Gastroesophageal sphincter (tissue), 4 donors: ENCODE data around the gene TOMM22. TPM values are rescaled to one million over a fixed set of nuclear protein-coding genes. Genes with fewer than 3 reads are reported as not detected.

Experiments used
- ATAC-seq: fragments of 150-250 bp; one replicate; pipeline ENCODE4 v1.9.1; 2016; ENCODE audit warnings: mild to moderate bottlenecking, moderate library complexity
- H3K27ac ChIP-seq, 4 donors: fragments of 200-600 bp; sonication (generic) in 3 of 4; 1 replicate in 3 of 4; 2 replicates in 1 of 4; pipeline ENCODE4 v1.5.1; 2016 to 2019
- H3K27me3 ChIP-seq: fragments of 200-600 bp; sonication (generic); one replicate; pipeline ENCODE4 v1.5.1; 2019
- H3K36me3 ChIP-seq, 2 donors: fragments of 200-600 bp; sonication (generic); one replicate each; pipeline ENCODE4 v1.5.1; 2019; ENCODE audit warnings: control low read depth in 1 of 2
- H3K4me1 ChIP-seq, 3 donors: fragments of 200-600 bp; sonication (generic); 1 replicate in 2 of 3; 2 replicates in 1 of 3; pipeline ENCODE4 v1.5.1; 2016 to 2019; ENCODE audit warnings: control low read depth in 2 of 3
- H3K4me3 ChIP-seq, 2 donors: fragments of 200-600 bp; sonication (generic); one replicate each; pipeline ENCODE4 v1.5.1; 2019; ENCODE audit warnings: mild to moderate bottlenecking in 1 of 2, moderate library complexity in 1 of 2
- H3K9me3 ChIP-seq, 3 donors: fragments of 200-600 bp; sonication (generic); one replicate each; pipeline ENCODE4 v1.5.1; 2017 to 2019; ENCODE audit warnings: control low read depth in 2 of 3
- EP300 ChIP-seq: sonication (generic); formaldehyde crosslinking; IDR thresholded peaks from one replicate; pipeline ENCODE4 v1.6.1; 2017; ENCODE audit warnings: antibody characterized with exemption, mild to moderate bottlenecking
- POLR2A ChIP-seq, 2 donors: fragments of 450-650 bp; IDR thresholded peaks; one replicate each; pipeline ENCODE4 v1.6.1; 2017; ENCODE audit warnings: antibody characterized with exemption in 2 of 2, mild to moderate bottlenecking in 2 of 2, moderate library complexity in 1 of 2
- POLR2AphosphoS5 ChIP-seq: sonication (generic); formaldehyde crosslinking; IDR thresholded peaks from one replicate; pipeline ENCODE4 v1.6.1; 2017; ENCODE audit warnings: antibody characterized with exemption
- WGBS, 2 donors: methylation state at CpG; one replicate each; pipeline ENCODE4 v1.1.5; 2018; ENCODE audit warnings: low coverage in 1 of 2; 5-methylcytosine and 5-hydroxymethylcytosine counted together
- total RNA-seq, 4 donors: library from RNA; depleted of rRNA; stranded (reverse); fragments of >200 nt; gene quantifications; one replicate each; pipeline ENCODE4 v1.1.0, GENCODE V29; 2016
- TF ChIP-seq, protein P1 (sequence below), 4 experiments: fragments of 200-600 bp in 2 of 4; fragments of 450-650 bp in 2 of 4; sonication (generic) in 1 of 4; IDR thresholded peaks; one replicate each; pipeline ENCODE4 v1.5.1; 2017 to 2019; ENCODE audit warnings: antibody characterized with exemption in 4 of 4, mild to moderate bottlenecking in 2 of 4, moderate library complexity in 2 of 4

TOMM22 gene
- total RNA-seq, 4 donors from 2014 or later = 29.6 to 41.2 (median 32.2) TPM

DNA sequence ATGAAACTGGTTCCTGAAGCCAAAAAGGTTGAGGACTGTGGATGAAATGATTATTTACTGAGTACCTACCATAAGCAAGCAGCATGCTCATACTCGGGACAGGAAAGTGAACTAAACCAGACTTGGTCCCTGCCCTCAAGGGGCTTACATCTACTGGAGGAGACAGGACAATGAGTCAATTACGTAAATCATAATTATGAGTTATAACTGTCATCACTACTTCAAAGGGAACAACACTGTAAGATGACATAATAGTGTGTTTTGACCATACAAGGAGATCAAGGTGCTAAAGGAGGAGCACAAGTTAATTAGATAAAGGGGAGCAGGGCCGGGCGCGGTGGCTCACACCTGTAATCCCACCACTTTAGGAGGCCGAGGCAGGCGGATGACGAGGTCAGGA is 28.0 kb upstream of the TOMM22 start:
- Histone ChIP-seq H3K4me1 (peaks cover 0 to 27% (median 8%) of the 10 kb centered on the region in 3 donors), H3K4me3 (no peak overlapping the region), H3K27me3 (no peaks in the 10 kb centered on the region), H3K27ac (no peak overlapping the region), H3K36me3 (no peaks in the 10 kb centered on the region), H3K9me3 (no peaks in the 10 kb centered on the region)
- ATAC-seq = no peak
- 94% methylated on average over 8 of the region's 8 CpGs; no CpG with 5 or more reads in 1 of the 2 donors for WGBS, 2 donors
- TF ChIP-seq POLR2A (IDR thresholded peaks at IDR 0.05) (no peak), POLR2AphosphoS5 (no peak), EP300 (no peak)
- TF ChIP-seq, protein P1, sequence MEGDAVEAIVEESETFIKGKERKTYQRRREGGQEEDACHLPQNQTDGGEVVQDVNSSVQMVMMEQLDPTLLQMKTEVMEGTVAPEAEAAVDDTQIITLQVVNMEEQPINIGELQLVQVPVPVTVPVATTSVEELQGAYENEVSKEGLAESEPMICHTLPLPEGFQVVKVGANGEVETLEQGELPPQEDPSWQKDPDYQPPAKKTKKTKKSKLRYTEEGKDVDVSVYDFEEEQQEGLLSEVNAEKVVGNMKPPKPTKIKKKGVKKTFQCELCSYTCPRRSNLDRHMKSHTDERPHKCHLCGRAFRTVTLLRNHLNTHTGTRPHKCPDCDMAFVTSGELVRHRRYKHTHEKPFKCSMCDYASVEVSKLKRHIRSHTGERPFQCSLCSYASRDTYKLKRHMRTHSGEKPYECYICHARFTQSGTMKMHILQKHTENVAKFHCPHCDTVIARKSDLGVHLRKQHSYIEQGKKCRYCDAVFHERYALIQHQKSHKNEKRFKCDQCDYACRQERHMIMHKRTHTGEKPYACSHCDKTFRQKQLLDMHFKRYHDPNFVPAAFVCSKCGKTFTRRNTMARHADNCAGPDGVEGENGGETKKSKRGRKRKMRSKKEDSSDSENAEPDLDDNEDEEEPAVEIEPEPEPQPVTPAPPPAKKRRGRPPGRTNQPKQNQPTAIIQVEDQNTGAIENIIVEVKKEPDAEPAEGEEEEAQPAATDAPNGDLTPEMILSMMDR (IDR thresholded peaks at IDR 0.05) = no peak

DNA sequence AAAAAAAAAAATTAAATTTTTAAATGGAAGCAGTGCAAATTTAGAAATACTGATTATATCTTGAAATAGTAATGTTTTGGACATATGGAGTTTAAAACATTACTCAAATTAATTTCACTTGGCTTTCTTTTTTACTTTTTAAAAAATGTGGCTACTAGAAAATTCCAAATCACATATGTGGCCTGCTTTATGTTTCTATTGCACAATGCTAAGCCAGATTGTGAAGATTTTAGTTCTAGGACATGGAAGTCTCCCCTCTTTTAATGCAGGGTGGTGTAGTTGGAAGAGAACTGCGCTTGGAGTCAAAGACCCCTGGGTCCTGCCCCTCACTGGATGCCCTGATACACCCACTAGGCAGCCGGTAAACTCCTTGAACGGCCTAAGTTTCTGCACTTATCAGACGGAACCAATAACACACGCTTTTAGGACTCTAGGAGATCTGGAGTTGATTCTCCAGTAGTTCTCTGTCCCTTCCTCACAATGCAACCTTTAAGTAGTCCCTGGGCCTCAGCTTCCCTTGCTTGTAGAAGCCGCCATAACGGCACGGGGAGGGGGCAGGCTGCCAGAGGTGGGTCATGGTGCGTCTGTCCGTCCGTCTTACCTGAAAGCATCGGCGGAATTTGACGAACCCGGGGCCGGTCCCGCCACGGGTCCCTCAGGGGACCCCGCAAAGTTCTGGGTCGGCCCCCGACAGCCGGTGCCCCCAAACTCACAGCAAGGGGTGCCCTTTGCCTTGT is 26.1 kb upstream of the TOMM22 start:
- Histone ChIP-seq H3K27ac (peak overlapping the region in 3 of 4 donors; percentile 88 to 94 (median 92)), H3K4me1 (peaks cover 0 to 29% (median 8%) of the 10 kb centered on the region in 3 donors), H3K4me3 (peak overlapping the region; percentile 90 to 96), H3K27me3 (no peaks in the 10 kb centered on the region), H3K36me3 (peaks cover 0 to 4% of the 10 kb centered on the region in 2 donors), H3K9me3 (no peaks in the 10 kb centered on the region)
- ATAC-seq = peak; percentile 6
- 18 to 25% methylated on average over 5 of the region's 22 CpGs for WGBS, 2 donors
- TF ChIP-seq EP300 (no peak), POLR2AphosphoS5 (no peak), POLR2A (IDR thresholded peaks at IDR 0.05) (no peak)
- TF ChIP-seq, protein P1 (IDR thresholded peaks at IDR 0.05) = no peak

DNA sequence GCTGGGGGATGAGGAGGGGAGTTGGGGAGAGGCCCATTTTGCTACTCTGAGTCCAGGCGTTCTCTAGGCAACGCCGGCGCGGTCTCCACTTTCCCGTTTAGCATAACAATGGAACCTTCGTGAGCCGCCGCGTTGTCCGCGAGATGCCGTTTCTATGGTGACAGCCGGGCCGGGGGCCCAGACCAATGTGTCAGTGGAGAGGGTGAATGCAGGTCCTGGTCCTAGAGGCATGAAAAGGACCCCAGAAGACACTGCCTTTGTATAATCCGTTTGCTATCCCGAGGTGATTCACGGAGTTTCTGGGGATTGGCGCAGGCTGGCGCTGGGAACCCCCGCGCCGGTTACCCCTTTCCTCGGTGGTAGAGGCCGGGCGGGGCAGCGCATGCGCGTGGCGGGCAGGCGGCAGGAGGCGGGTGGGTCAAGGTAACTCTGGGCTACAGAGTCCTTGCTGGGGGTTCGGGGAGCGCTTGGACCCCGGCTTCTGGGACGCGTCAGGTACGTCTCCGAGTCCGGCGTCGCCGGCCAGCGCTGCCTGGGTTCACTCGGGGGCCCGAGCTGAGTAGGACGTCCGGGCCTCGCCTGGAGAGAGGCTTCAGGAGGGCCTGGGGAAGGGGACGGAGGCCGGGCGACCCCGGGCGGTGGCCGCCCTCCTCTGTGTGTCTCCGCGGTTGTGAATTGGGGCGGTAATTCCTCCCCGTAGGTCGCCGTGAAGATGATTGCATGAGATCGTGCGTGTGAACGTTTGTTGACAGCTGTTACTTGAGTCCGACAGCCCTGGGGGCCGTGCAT is 25.3 kb upstream of the TOMM22 start, which contains the start of the genes CBY1 and FAM227A:
TSS of gene CBY1 (plus strand) at position 383 of the 789 bp plus-strand sequence. CDS start 11,417 bp downstream, outside the sequence.
TSS of gene FAM227A (minus strand) at position 137 of the 789 bp plus-strand sequence. CDS start 6,224 bp downstream, outside the sequence.
- Histone ChIP-seq H3K4me3 (peak within 1 kb of the TSS; percentile 90 to 96), H3K27ac (peak within 1 kb of the TSS; percentile 74 to 94 (median 90)), H3K4me1 (peaks cover 0 to 29% (median 8%) of the 10 kb centered on the region in 3 donors), H3K9me3 (no peaks in the 10 kb centered on the region), H3K27me3 (no peaks in the 10 kb centered on the region), H3K36me3 (peaks cover 0 to 11% of the 10 kb centered on the region in 2 donors)
- TF ChIP-seq EP300 (no peak), POLR2AphosphoS5 (peak; percentile 49), POLR2A (IDR thresholded peaks at IDR 0.05) (peak; percentile 47 to 52)
- TF ChIP-seq, protein P1 (IDR thresholded peaks at IDR 0.05) = peak in 2 of 4 experiments; percentile 10 to 12
- peak; percentile 94 for ATAC-seq
- WGBS, 2 donors = 0% methylated on average over 2 of the region's 66 CpGs

DNA sequence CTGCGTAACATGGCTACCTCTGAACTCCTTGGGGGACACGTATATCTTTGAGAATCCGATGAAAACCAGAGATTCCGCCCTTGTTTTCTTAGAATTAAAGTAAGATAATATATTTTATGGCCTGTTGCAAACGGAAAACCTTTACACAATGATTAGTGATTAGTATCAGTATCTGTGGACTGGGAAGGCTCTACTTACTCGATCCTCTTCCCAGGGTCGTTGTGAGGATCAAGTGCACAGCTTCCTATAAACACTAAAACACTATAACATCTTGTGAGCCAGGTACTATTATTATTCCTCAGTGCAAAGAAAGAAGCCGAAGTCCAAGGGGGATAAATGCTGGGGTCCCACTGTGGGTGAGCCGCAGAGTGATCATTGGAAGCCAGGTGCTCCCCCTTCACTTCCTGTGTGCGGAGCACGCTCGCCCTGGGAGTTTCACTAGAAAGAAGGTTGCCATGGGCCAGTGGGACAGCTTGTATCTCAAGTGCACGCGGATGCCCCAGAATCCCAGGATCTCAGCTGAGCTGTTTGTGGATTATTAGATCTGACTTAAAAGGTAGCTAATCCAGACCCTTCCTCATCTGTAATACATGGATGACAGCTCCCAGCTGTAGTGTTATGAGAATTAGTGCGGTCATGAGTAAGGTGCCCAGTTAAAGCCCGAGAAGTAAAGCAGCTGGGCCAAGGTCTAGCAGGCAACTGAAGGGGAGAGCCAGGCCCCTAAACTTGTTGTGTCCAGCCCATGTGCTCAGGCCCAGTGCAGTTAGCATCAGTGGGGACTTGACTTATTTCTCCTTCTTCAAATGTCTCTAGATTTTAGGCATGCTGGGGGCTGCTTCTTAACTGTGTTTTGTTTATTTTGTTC is 24.5 kb upstream of the TOMM22 start:
- peak overlapping the region; percentile 74 to 94 (median 90) for H3K27ac ChIP-seq
- TF ChIP-seq, protein P1 (IDR thresholded peaks at IDR 0.05) = no peak
- TF ChIP-seq POLR2A (IDR thresholded peaks at IDR 0.05) (no peak), EP300 (no peak), POLR2AphosphoS5 (no peak)

More for the DNA sequence above, 24.5 kb upstream of the TOMM22 start:
- Histone ChIP-seq H3K36me3 (peaks cover 0 to 16% of the 10 kb centered on the region in 2 donors), H3K9me3 (no peaks in the 10 kb centered on the region), H3K4me1 (peaks cover 0 to 29% (median 8%) of the 10 kb centered on the region in 3 donors), H3K4me3 (peak overlapping the region; percentile 90 to 96), H3K27me3 (no peaks in the 10 kb centered on the region)
- 0 to 7% methylated on average over 2 to 16 of the region's 16 CpGs for whole genome bisulfite sequencing, 2 donors
- no peak for ATAC-seq
